ENCODE data around the gene APBA1.
"Not testable (repeated sequence)": the region's sequence is repeated elsewhere in the genome, so short reads cannot be mapped to it uniquely, and the experiment has no call there.

Gene APBA1

DNA sequence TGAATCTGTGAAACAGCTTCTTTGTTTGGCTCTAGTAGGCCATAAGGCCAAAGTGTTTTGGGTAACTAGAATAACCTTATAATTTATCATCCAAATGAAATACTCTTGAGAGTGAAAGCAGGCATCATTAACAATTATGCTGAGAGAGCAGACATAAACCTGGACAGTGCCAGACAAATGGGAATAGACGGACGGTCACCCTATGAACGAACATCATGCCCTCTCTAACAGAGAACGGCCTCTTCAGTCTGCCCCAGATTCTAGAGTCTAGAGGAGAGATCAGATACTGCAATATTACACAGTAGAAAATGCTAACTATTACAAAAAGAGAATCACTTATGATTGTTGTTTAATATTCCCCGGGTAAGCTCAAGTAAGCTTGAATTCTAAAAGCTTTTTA, 68.5 kb downstream of the APBA1 start:
- DNase-seq: no peak

DNA sequence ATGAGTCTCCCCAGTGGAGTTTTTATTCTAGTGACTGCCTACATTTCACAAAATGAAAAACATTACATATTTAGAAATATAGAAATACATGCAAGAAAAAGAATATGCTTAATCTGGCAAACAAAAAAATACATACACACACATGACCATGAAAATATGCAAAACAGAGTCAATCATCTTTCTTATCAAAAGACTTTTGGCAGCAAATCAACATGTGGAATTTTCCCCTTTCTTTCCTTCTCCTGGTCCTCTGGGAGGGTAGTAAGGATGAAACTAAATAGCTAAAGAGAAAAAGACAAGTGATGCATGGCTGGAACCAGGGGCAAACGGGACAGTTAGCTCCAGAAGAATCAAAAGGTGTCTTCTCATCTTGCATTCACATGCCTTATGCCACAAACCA, 69.4 kb downstream of the APBA1 start:
- DNase-seq: no peak

DNA sequence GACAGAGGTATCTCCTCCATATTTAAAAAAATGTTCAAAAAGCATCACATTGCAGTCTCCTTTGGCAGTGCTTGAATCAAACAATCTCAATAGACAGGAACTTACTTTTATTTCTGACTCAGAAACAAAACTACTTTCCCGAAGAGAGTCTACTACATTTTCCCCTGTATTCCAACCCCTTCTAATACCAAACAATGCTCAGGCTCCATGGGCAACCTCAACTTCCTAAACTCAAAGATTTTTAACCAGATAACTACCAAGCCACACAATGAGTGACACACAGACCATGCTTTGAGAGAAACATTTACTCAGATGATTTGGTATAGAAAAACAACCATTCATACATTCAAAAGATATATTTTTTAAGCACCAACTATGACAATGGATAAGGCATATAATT, 70.5 kb downstream of the APBA1 start:
- DNase-seq: no peak

DNA sequence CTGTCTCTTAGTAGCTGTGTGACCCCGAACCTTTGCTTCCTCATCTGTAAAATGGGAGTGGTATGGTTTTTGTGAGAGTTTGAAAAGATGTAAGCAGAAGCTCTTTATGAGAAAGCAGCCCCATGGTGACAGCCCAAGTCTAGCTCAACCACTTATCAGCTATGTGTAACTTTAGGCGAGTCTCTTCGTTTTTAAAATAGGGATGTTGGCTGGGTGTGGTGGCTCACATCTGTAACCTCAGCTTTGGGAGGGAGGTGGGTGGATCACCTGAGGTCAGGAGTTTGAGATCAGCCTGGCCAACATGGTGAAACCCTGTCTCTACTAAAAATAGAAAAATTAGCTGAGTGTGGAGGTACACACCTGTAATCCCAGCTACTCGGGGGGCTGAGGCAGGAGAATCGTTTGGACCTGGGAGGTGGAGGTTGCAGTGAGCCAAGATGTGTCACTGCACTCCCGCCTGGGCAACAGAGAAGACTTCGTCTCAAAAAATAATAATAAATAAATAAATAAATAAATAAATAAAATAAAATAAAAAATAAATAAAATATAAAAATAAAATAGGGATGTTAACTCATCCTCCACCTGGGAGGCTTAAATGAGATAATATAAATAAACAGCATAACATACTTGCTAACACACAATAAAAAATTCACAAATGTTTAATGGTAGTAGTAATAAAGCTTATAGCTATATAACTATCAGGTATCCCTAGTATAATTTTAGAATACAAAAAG, 71.7 kb downstream of the APBA1 start:
- DNase-seq: no peak

DNA sequence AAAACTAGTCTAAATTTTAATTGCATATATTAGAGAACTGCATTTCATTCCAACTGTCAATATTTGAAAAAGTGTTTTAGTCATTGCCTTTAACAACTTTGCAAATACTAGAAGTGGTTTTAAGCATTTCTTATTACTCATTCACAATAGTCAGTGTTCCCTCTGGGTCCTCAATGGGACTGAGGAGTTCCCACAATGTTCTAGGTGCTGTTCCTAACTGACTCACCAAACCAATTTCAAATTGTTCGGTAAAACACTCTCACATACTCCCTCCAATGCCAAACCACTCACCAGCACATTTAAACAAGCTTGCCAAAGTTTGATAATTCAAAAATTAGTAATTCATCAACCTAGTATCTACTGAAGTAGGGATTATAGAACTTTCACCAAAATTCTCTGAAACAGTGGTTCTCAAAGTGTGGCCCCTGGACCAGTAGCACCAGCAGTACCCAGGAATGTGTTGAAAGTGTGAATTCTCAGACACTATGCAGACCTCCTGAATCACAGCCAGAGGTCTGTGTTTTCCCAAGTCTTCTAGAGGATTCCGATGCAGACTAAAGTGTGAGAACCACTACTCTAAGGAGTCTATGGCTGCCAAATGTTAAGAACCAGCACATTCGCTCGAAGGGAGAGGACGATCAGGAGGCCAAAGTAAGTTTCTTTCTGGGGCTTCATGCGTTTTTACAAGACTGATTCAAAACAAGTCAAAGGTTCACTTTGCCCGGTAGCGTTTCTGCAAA, 72.8 kb downstream of the APBA1 start:
- no peak for DNase-seq

DNA sequence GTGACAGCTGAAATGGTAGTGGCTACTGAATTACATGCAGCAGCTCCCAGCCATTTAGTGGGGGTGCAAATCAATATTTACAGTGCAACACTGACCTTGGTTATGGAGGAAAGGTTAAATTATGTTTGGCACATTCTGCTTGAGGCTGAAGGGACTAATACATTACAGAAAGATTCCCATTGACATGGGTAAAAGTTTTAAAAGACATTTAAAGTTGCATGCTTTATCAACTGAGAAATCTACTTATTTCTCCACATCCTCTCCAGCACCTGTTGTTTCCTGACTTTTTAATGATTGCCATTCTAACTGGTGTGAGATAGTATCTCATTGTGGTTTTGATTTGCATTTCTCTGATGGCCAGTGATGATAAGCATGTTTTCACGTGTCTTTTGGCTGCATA, 75.3 kb downstream of the APBA1 start:
- DNase-seq: not testable (repeated sequence)

DNA sequence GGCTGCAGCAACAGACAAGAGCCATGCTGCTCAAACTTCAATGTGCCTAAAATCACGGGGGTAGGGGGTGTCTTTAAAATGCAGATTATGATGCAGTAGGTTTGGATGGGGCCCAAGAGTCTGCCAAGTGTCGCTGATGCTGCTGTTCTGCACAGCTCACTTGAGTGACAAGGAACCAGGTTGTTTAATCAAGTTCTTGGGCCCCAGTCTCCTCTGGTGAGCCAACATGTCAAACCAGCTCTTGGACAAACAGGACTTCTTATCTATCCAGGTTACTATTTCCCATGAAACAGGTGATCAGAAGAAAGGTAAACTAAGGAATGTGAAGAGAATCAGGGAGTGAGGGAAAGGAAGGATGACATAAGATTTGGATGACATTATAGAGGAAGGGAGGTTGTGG, 78.0 kb downstream of the APBA1 start:
- DNase-seq: no peak

DNA sequence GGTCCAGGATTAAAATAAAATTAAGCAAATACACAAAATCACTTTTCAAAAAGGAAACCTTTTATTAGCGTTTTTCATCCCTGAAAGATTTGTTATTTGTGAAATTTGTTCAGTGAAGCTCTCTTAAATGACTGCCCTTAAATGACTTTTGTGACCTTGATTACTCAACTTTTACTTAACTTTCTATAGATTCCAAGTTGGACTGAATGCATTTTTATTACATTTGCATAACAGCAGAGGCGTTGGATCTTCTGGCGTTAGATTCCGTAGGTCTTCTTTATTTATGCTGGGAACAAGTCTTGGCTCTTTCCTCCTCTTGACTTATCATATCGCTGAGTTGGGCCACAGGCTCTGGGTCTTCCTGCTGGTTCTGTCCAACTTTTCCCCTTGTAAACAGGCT, 78.4 kb downstream of the APBA1 start:
- DNase-seq: no peak

DNA sequence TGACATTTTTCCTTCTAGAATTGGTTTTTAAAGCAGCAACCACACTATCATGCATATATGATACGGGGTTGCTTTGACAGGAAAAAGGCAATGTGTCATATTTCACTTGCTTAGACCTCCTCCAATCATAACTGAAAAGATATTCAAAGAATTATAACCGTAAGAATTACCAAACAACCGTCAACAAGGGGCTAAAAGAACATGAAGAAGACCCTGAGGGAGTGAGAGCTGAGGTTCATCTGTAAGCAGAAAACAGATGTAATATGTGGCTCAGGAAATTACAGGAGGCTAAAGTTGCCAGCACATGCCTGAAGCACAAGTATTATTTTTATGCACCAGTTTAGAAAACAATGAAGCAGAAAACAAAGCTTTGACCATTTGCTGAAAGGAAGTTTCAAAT, 78.9 kb downstream of the APBA1 start:
- DNase-seq: no peak

DNA sequence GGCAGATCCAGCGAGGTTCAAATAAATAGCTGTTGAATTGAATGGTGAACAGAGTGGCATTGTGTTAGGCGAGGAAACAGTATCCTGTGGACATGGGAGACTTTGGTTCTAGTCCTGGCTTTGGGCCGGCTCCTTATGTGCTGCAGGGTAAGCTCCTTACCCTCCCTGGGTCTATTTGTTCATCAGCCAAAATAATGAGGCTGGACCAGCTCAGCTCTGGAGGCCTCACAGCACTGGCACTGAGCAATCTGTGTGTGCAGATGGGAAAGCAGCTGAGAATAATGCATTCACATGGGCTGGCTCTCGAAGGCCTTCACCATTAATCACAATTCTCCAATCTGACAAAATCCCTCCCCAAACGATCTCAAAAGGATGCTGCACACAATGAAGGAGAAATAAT, 81.9 kb downstream of the APBA1 start:
- DNase-seq: no peak

DNA sequence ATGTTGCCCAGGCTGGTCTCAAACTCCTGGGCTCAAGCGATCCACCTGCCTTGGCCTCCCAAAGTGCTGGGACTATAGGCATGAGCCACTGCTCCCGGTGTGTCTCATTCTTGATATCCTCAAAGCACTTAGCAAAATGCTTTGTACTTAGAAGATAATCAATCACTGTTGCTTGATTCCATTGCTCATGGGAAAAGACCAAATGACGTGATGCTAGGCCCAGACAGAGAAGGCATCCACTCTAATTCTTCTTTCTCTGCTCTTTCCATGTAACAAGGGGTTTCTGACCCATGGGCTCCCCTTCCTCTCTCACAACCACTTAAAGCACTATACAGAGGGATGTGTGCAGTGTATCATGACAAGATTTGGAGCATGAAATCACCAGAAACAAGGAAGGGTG, 83.0 kb downstream of the APBA1 start:
- DNase-seq: no peak

DNA sequence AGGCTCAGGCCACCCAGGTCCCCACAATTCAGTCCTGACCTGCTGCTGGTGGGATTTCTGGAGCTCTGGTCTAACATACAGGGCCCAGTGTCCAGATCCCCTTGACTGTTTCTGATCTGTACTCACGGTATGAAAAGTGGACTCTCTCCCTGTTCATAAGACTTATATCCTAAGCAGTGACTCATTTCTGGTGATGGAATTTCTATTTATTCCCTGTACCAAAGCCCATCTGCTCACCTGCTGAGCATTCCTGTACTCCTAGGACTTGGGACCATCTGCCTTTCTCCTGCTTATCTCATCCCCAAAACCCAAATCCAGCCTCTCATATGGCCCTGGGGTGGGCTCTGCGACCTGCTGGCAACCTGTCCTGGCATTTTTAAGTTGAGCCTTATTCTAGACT, 86.6 kb downstream of the APBA1 start:
- DNase-seq: no peak

DNA sequence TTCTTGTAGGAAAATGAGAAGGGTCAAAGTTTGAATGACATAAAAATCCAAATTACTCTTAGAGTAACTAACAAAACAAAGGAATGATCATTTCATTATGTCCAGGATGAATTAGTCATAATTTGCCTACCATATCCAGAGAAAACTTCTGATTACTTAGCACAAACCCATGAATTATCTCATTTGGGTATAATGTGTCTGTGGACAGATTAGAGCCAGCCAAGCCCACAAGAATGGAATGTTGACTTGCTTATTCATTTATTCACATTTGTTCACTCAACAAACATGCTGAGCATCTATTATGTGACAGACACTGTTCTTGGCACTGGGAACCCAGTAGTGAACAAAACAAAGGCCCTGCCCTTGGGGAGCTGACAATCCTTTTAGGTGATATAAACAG, 87.4 kb downstream of the APBA1 start:
- DNase-seq: no peak

DNA sequence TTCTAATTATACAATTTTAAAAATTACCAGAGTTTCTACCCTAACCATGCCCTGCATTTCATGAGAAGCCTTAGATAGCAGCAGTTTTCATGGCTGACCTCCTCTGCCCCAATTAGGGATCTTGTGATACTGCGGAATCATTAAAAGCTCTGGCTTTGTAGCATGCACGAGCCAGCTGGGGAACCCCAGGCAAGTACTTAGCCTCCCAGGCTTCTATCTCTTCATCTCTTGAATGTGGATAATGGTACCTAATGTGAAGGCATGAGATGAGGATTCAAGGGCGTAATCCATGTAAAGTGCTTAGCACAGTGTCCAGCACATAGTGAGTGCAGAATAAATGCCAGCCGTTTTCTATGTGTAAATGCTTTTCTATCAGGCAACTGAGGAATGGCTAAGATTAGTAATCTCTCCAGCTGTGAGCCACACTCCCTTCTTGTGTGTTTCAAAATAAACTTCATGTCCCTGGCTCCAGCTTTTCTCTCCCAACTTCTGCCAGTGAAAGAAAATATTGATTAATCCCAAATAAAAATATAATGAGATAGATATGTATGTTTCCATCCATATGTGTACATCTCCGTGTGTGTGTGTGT, 88.4 kb downstream of the APBA1 start:
- DNase-seq: no peak

DNA sequence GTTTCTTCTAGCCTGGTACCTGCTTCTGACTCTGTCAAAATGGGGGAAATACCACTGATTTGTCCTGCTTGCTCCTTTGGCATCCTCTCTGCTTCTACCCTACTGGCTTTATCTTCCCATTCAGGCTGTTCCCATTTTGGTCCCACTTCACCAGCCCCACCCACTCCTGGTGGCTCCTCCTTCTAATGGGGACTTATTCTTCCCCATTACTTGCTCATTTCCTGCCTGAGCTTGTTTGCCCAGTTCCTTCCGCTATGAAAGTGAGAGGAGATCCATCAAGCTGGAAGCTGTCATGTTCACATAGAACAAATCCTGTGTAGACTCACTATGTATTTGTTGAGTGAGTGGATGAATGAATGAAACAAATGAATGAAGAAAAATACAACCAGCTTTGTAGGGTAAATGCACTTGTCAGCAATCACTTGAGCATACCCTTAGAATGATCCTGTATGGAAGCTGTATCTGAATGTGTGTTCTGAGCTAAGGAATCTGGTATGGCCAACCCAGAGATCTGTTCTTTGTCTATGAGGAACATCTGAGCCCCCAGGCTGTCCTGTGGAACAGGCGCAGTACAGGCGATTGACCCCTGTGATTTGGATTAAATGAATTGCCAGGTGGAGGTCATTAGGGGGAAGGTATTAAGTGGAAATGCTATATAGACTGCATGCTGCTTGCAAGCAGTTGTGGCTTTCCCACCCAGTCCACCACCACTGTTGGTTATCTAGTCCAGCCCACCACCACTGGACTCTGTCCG, 89.5 kb downstream of the APBA1 start:
- DNase-seq: no peak

DNA sequence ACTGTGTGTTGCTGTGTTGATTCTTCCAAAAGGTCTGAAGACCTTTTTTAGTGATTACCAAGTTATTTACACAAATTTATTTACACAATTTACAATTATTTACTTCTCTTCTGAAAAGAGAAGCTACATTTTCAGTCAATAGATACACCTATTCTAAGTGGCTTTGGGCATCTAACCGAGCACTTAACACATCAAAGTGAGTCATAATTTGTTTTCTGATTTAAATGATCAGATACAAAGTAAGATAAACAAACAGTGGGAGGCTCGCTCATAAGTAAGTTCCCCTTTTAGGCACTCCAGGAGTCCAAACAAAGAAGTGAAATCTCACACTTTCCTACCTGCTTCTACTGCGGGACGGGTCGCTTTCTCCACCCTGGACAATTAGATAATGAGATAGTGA, 90.2 kb downstream of the APBA1 start:
- no peak for DNase-seq

DNA sequence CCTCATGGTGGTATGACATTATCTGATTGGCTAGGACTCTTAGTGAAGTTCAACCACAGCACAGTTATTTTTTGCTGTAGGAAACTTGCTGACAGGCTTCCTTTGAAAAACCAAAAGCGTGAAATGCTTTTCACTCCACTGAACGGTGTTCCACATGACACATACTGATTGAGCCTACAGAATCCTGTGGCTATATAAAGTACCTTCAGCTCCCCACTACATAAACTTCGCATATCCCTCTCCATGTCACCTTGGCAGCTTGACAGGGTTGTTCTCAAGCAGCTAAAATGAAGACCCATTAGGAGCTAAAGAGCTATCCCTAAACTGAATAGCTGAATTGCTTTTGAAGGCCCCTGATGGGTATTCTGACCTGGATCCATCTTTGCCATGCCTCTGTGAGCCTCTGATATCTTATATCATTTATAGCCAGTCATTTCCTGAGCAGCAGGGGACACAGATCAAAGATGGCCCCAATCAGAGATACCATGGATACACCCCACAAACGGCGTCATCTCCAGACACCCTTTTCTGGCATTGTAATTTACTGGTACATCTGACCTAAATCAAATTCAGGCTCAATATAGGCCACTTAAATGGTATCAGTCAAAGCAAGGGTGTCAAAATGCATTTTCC, 91.5 kb downstream of the APBA1 start:
- no peak for DNase-seq

DNA sequence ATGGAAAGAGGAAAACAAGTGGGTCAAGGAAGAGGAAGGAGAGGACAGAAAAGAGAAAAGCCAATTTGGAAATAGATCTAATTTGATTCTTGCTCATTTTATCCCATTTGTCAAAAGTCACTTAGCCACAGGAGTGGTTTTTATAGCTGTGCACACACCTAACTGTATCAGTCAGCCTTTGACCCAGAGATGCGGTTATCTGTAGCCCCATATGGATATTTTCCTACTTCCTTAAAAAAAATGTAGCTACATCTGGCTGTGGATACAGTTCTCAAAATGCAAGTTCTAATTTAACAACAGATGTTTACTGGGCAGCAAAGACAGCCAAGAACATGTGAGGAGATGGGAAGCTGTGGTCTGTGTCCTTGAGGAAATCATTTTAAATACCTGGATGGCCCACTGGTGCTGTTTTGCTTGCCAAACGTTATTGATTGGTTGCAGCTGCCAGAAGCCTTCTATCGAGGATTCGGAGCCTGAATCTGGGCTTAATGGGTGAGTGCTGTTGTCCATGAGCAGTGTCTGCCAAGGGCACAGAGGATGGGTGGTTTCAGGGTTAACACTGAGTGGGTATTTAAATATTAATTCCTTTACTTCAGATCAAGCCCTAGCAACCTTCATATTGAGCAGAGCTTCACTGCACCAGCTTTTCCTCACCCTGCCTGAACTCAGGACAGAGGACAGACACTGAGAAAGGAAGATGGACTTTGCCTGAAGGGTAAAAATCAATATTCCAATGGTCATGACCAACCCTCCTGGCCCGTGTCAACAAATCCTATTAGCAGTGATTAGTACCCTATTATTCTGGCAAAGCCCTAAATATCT, 92.2 kb downstream of the APBA1 start:
- DNase-seq: no peak

DNA sequence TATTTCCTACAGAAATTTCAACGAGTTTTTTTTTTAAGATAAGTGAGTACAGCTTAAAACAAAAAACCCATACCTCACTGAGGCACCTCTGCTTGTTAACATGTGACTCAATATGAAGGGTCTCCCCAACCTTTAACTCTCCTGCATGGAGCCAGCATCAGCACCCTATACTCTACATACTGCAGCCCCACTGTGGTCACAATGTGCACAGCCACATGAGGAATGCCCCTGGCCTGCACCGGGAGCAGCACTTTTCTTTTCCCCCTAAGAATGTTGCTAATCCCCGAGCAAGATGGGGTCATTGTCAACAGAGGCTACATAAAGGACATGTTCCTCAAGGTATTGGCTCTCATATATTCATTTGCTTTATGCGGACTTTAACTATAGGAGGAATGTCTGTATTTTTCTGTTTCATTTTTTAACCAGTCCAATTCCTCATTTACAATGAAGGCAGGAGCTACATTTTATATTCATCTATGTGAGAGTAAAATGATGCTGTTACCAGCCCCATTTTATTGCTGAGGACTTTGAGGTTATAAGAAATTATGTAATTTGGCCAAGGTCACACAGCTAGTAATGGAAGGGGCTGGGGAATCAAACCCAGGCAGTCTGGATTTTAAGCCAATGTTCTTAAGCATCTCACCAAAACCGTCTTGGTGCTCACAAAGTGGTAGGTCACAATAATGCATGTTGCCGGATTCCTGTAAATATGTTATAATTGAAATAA, 93.0 kb downstream of the APBA1 start:
- no peak for DNase-seq

DNA sequence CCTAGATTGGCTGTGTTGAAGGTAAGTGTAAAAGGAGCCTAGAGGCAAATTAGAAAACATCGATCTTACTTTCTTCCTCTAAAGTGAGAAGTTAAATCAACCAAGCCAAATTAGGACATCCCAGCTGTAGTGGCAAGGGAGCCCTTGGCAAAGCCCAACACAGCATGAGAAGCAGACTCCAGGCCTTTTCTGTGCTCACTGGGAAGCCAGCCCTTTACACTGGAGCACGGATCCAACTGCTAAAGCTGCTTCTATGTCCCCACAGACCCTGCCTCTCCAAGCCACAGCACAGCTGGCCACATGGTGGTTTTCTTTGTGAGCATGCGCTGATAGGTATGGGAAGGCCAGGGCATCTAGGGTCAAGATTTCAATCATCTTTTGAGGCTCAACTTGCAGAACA, 94.1 kb downstream of the APBA1 start:
- no peak for DNase-seq

DNA sequence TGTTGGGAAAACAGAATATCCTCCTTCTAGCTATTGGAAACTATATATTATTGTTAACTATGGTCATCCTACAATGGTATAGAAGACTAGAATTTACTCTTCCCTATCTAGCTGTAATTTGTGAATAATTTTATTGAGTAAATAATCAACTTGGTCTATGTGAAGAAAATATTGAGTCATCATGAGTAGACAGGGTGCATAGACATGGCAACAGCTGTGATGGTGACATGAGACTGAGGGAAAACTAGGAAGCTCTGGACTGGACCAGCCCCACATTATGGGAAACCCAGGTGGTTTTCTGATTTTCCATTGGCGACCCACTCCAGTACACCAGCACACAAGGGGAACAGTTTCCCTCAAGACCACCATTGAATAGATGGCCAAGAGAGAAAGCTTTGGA, 95.0 kb downstream of the APBA1 start:
- no peak for DNase-seq

DNA sequence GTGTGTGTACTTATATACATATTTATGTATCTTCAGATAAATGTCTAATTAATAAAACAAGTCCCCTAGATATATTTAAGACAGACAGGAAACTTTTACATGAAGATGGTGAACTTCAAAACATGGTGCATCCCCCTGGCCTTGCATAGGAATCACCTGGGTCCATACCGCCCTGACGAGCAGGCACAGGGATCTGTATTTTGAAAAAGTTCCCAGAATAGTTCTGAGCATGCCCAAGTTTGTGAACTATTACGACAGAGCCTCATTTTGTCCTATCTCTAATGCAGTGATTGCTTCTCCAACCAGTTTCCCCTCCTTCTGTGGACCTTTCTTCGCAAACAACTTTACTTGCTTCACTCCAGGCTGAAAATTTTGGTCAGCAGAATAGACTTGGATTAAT, 98.1 kb downstream of the APBA1 start:
- no peak for DNase-seq
